Measurements from ENCODE around the gene NTNG1.

- TF ChIP-seq CTCF (conservative IDR thresholded peaks at IDR 0.05; ENCODE audit: low read length) = no peak
- TF ChIP-seq EZH2phosphoT487 (IDR thresholded peaks at IDR 0.05; ENCODE audit: borderline replicate concordance, low read depth, low read length) = no peak
These were observed 57.7 kb downstream of the NTNG1 start for GRCh38 chr1:107198561-107198960.
